Measurements from ENCODE around the gene P3R3URF.

P3R3URF gene

GRCh38 chr1:46131712-46132528 lies 44.4 kb downstream of the P3R3URF start:
- DNase-seq: no peak

GRCh38 chr1:46131093-46131492 lies 45.2 kb downstream of the P3R3URF start:
- no peak for DNase-seq

DNA sequence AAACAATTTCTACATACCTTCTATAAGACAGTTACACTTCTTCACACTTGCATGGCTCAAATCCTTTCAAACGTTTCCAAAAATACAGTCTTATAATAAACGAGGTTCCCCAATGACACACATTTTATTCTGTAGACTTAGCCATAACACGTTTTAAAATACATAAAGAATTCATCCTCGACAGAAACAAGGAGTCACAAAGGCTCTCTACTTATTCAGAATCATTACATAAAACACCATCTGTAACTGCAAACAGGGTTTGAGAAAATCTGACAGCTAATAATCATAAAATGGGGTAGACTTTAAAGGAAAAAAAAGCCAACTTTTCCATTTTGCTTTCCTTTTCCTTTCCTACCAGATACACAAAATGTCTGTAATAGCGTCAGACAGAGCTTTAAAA lies 45.7 kb downstream of the P3R3URF start:
- DNase-seq: peak in 1 of 2 experiments; percentile 48

GRCh38 chr1:46130121-46130520 lies 46.2 kb downstream of the P3R3URF start:
- no peak for DNase-seq

DNA sequence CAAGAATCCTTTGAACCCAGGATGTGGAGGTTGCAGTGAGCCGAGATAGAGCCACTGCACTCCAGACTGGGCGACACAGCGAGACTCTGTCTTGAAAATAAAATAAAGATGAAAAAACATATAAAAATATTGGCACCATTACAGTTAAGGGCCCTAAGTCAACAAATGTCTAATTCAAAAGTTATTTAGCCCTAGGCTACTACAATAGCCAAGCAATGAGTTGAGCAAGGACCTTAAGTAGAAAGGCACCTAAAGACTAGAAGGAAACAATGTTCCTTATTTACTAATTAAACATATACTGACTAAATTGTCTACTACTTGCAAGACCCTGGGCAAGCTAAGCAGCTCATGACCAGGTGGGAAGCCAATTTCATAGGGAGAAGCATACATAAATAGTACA lies 47.9 kb downstream of the P3R3URF start:
- no peak for DNase-seq
